HT1080 (cell line): ENCODE results near the gene ADAMTS2. TPM values are rescaled to one million over a fixed set of nuclear protein-coding genes. Genes with fewer than 3 reads are reported as not detected.

Experiments used
- DNase-seq: peaks from one replicate; pipeline ENCODE4 v3.0.0-alpha.2; 2015; ENCODE audit warnings: low read depth
- total RNA-seq: library from RNA; depleted of rRNA; stranded (reverse); fragments of >200 nt; shearing (Covaris generic); gene quantifications from 2 replicates; pipeline ENCODE4 v1.2.3, GENCODE V29; 2014

The ADAMTS2 gene
- total RNA-seq, 1 experiment from 2014 or later = 0.69 TPM

- no peak for DNase-seq
Observed at GRCh38 chr5:179164331-179165311, 180.6 kb downstream of the ADAMTS2 start.

DNA sequence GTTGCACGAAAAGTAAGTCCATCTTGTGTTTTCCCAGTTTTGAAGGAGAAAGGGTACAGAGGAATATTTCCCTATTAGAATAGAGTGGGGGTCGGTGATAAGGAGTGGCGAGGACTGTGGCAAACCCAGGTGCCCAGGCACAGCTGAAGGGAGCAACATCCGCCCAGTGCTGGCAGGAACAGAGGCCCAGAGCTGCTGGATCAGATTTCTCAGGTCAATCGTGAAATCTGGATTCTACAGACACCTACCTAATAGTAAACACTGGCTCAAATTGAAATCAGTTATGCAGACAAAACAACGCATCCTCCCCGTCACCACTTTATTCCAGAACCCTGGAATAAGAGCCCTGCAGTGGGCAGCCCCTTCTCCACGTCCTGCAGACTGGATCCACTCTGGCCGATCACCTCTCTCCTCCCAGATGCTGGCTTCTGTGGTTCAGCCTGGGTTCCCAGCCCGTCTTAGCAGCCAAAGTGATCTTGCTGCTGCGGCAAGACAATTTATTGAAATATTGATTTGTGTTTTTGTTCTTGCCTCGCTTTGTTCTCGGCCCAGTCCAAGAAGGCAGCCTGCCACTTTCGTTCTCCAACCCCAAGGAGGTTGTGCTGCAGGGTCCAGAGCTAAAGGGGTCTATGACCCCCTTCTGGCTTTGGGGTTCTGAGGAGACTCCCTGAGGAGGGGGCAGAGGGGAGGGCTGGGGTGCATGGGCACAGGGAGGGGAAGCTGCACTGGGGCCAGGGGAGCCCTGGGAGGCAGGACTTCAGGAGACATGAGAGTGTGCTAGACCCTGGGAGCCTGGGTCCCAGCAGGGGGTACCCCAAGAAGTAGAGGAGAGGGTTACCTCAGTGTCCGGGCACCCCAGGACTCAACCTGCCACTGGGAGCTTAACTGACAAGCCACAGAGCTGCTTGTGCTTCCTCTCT lies 181.8 kb downstream of the ADAMTS2 start:
- no peak for DNase-seq

GRCh38 chr5:179162351-179163235 lies 182.7 kb downstream of the ADAMTS2 start:
- no peak for DNase-seq

- no peak for DNase-seq
Observed at GRCh38 chr5:179161901-179162300, 183.4 kb downstream of the ADAMTS2 start.

GRCh38 chr5:179160584-179160983 lies 184.7 kb downstream of the ADAMTS2 start:
- DNase-seq = peak; percentile 23

GRCh38 chr5:179158556-179158955 lies 186.7 kb downstream of the ADAMTS2 start:
- DNase-seq = no peak

DNA sequence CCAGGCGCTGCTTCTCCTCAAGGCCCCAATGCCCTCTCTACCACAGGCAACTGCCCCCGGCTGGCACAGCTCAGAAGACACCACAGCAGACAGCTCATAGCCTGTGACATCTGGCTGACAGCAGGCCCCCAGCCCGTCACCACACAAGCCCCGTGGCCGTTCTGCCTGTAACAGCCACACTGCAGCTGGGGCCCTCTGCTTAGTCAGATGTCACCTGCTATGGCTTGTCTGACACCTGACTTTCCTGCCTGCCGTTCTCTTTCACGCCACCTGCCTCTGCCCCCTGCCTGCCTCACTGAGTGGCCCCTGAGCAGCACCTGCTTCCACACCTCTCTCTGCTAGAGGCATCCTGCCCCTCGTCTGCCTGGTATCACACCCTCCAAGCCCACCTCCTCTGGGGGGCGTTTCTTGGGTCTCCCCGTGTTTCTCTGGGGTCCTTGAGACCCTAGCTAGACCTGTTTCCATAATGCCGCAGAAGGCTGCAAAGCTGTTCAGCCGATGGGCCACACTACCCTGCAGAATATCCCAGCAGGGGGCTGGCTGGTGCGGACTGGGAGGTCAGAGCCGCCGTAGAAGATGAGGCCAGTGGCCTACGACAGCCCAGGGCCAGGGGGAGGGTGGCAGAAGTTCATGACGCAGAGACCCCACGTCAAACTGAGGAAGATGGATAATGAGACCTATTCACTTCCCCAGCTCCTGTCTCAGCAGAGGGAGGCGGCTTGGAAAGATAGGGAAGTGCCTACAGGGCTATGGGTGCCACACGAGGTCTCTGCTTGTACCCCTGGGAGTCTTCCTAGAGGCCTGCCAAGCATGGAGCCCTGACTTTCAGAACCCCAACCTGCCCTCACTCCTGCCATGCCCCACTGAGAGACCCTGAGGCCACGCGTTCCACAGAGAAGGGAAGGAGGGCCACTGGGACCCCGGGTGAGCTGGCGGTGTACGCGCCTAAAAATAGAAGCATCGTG lies 190.0 kb downstream of the ADAMTS2 start:
- no peak for DNase-seq

GRCh38 chr5:179154346-179154990 lies 190.8 kb downstream of the ADAMTS2 start:
- DNase-seq = no peak

DNA sequence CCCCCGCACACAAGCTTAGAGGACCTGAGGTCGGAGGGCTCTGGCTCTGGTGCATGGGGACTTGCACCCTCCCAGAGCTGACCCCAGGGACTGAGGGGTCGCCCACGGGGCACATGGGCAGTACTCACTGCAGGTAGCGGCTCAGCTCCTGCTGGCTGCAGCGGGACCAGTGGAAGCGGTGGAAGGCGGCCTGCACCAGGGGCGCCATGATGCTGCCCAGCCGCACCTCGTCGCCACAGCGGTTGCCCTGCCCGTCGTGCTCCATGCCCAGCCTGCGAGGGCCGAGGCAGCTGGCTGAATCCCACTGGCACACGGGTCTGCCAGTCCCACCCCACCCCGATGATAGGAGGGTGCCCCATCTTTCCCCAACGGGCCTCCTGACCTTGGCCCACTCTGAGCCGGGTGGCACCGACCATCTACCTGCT lies 191.3 kb downstream of the ADAMTS2 start:
- no peak for DNase-seq

- DNase-seq = no peak
Observed at GRCh38 chr5:179153341-179153901, 191.8 kb downstream of the ADAMTS2 start.

DNA sequence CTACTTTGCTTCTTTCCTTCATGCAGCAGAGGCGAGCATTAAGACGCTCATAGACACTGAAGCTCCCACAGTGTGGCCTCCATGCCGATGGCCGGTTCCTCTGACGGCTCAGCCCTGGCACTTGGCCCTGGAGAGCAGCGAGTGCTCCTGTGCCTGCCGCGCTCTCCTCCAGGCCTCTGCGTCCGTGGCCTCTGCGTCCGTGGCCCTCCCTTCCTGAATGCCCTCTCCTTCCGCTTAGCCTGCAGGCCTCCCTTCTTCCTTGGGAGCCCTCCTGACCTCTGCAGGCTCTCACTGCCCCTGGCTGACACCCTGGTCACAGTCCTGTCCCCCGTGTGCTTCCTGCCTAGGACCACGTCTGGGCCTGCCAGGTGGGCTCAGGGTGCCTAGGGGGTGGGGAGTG lies 192.3 kb downstream of the ADAMTS2 start:
- no peak for DNase-seq

DNA sequence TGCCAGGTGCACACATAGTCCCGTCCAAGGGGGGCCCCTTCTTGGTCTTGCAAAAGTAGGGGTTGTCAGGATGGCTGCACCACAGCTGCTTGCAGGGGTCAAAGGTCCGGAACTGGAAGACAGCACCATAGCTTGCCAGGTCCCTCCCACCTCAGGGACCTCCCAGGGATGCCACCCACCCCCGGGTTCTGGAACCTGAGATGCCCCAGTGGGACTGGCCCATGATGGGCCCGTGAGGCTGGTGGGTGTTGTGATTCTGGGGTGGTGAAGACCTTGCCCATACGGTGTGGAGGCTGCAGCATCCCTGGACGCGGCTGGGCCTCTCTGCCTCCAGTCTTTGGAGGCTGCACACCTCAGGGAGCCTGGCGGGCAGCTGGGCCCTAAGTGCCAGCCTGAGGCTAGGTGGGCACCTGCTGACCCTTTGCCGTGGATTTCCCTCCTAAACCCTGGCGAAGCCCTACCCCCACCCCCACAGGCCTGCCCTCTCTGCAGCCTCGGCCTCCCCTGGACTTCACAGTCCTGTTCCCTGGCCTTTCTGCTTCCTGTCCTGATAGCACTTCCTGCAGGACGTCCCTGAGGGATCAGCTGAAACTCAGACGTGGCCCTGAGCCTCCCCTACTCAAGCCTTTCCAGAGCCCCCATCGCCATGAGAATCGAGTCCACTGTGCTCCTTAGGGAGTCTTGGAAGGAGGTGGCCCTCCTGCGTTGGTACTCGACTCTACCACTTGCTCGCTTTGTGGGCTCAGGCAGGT lies 192.9 kb downstream of the ADAMTS2 start:
- no peak for DNase-seq

GRCh38 chr5:179151286-179152118 lies 193.8 kb downstream of the ADAMTS2 start:
- DNase-seq = no peak

DNA sequence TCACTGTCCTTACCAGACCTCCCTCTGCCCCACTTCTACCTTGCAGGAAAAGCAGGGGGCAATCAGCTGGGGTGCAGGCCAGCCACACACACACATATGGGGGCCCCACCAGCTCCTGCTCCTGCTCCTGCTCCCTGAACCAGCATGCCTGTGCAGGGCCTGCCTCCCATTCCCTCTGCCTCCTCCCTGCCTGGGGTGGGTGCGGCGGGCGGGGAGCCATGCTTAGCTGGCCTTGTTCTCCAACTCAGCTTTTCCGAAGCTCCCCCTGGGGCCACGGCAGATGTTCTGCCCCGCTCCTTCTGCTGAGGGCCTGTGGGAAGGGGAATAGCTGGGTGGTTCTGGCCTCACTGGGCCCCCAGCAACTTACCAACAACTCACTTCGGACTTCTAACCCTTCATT lies 195.2 kb downstream of the ADAMTS2 start:
- DNase-seq = no peak

- no peak for DNase-seq
Observed at GRCh38 chr5:179149278-179149677, 196.0 kb downstream of the ADAMTS2 start.

DNA sequence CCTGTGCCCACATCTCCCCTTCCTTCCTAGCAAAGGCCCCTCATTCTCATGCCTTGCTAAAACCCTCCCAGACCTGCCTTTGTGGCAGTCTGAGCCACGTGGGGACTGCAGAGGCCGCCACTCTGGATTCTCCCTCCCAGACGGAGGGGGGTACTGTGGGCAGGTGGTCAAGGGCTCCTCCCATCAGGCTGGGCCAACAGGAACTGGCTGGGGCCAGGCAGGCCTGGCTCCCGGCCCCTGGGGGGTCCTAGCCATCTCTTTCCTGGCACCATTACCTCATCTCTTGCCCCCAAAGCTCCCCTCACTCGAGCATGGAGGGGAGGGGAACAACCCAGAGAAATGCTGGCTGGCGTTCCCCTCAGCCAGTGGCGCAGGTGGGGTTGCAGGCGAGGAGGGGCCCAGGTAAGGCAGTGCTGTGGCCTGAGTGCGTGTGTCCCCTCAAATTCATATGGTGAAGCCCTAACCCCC lies 196.5 kb downstream of the ADAMTS2 start:
- no peak for DNase-seq
